HUES6 (cell line): ENCODE results near the gene CELSR1.

ENCODE experiments used
- H3K27ac ChIP-seq: 2 replicates; pipeline ENCODE4 v1.7.0; 2013; ENCODE audit warnings: low read depth, mild to moderate bottlenecking, low read length, inconsistent platforms
- H3K27me3 ChIP-seq: 2 replicates; pipeline ENCODE4 v1.6.1; 2013; ENCODE audit warnings: low read length; ENCODE audit not compliant: control insufficient read depth, insufficient read depth
- H3K36me3 ChIP-seq: 2 replicates; pipeline ENCODE4 v1.6.1; 2013; ENCODE audit warnings: low read length; ENCODE audit not compliant: control insufficient read depth, insufficient read depth
- H3K4me1 ChIP-seq: 2 replicates; pipeline ENCODE4 v1.6.1; 2013; ENCODE audit warnings: low read length; ENCODE audit not compliant: control insufficient read depth, insufficient read depth
- H3K4me3 ChIP-seq: 2 replicates; pipeline ENCODE4 v1.5.1; 2013; ENCODE audit warnings: low read depth, low read length
- H3K9ac ChIP-seq: one replicate; pipeline ENCODE4 v1.6.1; 2013; ENCODE audit warnings: mild to moderate bottlenecking, low read length
- H3K9me3 ChIP-seq: 2 replicates; pipeline ENCODE4 v1.6.1; 2013; ENCODE audit warnings: low read depth, low read length; ENCODE audit not compliant: control insufficient read depth, insufficient read depth

Gene CELSR1

DNA sequence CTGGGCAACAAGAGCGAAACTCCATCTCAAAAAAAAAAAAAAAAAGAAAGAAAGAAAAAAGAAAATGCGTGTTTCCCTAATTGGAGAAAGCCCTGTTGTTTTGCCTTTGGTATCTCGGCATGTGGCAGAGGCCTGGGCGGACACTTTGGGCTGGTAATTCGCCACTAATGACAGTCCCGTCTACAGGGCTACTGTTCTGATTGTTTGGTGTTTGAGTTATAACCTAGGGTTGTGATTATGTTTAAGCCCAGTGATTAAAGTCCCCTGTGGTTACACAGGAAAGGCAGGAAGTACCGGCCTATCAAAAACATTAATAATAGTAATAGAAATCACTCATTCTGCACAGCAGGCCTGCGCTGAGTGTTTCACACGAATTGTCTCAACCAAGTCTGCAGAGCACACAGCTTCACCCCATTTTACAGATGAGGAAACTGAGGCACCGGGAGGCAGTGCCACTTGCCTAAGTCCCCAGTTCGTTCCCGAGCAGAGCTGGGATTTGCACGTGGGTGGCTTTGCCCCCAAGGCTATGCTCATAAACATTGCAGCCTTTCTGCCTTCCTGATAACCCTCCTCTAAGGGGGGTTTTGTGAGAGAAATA is 43.6 kb upstream of the CELSR1 start:
- H3K27ac ChIP-seq = no peak overlapping the region
- no peak overlapping the region for H3K4me3 ChIP-seq
- no peaks in the 10 kb centered on the region for H3K9me3 ChIP-seq
- no peaks in the 10 kb centered on the region for H3K36me3 ChIP-seq
- H3K4me1 ChIP-seq = peaks cover 66% of the 10 kb centered on the region
- peaks cover 8% of the 10 kb centered on the region for H3K27me3 ChIP-seq
- no peak overlapping the region for H3K9ac ChIP-seq

DNA sequence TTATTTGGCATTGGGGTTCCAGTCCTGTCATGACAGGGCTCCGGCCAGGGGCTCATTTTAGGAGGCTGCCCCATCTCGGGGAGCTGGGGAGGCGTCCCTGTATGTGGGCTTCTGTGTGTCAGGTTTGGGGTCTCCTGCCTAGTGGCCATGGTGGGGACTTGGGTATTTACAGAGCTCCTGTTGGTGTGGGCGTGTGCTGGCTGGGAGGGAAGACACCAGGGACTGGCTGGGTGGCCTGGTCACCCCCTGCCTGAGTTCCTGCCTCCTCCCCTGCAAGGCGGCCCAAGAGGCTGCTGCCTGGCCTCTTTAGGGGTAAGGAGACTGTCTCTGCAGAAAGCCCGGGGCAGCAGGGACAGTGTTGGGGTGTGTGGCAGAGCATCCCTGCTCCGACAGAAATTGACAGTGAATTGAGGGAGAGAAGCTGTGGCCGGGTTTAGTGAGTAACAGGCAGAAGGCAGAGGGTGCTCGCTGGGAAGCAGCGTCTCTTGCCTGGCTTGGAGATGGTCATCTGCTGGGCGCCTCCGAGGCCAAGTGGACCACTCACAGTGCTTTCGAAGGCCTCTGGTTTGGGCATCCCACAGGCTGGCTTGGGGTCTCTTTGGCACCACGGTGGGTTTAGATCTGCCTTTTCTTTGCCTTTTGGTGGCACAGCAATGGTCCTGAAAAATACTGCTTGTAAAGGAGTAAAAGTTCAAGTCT is 42.5 kb upstream of the CELSR1 start:
- H3K4me1 ChIP-seq = peaks cover 68% of the 10 kb centered on the region
- no peak overlapping the region for H3K27ac ChIP-seq
- no peak overlapping the region for H3K4me3 ChIP-seq
- H3K9ac ChIP-seq = no peak overlapping the region
- H3K27me3 ChIP-seq = peaks cover 8% of the 10 kb centered on the region
- no peaks in the 10 kb centered on the region for H3K36me3 ChIP-seq
- H3K9me3 ChIP-seq = no peaks in the 10 kb centered on the region

DNA sequence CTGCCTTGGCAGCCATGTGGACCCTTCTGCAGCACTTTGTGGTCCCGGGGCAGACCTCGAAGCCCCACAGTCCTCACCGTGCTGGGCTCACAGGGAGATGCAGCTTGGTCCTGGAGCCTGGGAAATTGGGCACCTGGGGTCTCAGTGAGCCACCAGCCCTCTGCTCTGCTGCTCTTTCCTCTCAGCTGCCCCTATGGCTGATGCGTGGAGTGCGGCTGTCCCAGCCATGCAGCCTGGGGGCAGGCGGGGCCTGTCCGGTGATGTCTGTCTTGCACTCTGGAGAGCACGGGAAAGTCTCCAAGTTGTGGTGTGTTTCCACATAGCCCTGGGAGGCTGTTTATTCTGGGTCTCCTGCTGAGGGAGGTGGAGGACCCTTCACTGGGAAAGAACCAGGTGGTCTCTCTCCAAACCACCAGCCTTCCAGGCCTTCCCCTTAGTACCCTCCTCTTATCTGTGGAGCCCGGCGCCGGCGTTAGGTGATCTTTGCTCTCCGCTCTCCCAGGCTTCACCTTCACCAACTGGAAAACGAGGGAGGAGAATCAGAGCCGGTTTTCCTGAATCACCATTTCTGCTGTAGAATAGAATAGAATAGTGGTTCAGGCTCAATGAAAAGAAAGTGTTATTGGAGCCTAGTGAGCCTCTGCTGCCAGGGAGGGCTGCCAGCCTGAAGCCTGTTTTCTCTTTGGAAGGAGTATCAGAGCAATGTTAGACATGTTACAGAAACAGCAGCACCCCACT is 41.6 kb upstream of the CELSR1 start:
- Histone ChIP-seq H3K9ac (no peak overlapping the region), H3K4me3 (no peak overlapping the region), H3K9me3 (no peaks in the 10 kb centered on the region), H3K27me3 (peaks cover 8% of the 10 kb centered on the region), H3K4me1 (peaks cover 63% of the 10 kb centered on the region), H3K36me3 (no peaks in the 10 kb centered on the region), H3K27ac (no peak overlapping the region)

DNA sequence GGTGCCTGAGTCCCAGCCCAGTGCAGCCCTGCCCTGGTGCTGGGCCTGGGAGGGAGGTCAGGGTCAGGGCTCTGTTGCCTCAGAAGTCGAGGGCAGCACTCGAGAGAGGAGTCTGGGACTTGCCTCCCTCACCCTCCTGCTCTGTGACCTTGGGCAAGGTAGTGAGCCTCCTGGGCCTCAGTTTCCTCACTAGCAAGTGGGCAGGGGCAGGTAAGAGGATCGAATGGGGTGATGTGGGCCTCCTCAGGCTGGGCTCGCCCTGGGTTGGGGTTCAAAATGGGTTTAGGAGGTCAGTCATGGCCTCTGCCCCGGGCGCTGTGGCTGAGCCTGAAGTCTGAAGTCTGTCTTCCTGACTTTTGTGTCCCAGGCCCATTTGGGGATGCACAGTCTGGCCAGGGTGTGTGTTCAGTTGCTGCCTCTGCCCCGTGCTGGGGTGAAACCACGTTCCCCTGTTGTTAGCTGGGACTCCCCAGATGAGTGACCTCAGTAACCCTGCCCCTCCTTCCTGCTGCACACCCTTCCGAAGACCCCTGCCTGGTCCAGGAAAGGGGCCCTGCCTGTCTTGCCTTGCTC is 40.9 kb upstream of the CELSR1 start:
- H3K4me1 ChIP-seq = peaks cover 59% of the 10 kb centered on the region
- H3K27me3 ChIP-seq = peaks cover 8% of the 10 kb centered on the region
- H3K9ac ChIP-seq = peak overlapping the region; percentile 60
- no peak overlapping the region for H3K27ac ChIP-seq
- H3K36me3 ChIP-seq = no peaks in the 10 kb centered on the region
- peak overlapping the region; percentile 80 for H3K4me3 ChIP-seq
- no peaks in the 10 kb centered on the region for H3K9me3 ChIP-seq

DNA sequence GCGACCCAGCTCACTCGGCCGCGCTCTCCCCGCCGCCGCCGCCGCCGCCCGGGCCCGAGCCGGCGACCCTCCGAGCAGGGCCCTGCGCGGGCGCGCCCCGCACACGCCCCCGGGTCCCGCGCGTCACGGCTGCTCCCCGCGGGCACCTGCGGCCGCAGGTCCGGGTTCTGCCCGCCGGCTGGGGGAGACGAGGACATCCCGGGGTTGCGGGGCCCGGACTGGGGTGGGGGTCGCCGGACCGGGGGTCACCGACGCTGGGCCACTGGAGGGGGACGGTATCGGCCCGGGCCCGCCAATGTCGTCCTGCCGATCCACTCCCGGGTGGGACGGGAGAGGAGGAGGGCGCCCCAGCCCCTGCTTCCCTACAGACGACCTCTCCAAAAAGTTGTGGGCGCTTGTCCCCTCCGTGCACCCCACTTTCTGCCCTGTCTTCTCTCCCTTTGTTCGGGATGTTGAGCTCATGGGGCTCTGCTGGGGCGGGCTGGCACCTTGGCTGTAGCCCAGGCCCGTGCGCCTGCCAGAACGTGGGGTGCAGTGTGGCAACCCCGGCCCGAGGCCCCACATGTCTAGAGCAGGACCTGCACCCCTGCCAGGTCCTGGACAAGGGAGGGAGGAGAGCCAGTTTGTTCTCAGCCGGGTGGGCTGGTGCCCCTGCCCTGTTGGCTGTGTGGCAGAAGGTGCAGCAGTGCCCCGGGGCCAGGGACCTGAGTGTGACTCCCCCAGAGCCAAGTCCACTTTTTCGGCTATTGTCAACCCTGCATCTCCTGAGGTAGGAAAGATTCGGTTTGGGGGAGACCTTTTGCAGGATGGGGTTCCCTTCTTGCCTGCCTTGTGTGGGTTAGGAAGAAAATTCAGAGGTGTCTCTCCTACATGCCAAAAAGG is 40.2 kb upstream of the CELSR1 start:
- Histone ChIP-seq H3K36me3 (no peaks in the 10 kb centered on the region), H3K9me3 (no peaks in the 10 kb centered on the region), H3K27me3 (peaks cover 8% of the 10 kb centered on the region), H3K9ac (peak overlapping the region; percentile 60), H3K4me3 (peak overlapping the region; percentile 80), H3K4me1 (peaks cover 59% of the 10 kb centered on the region), H3K27ac (no peak overlapping the region)

DNA sequence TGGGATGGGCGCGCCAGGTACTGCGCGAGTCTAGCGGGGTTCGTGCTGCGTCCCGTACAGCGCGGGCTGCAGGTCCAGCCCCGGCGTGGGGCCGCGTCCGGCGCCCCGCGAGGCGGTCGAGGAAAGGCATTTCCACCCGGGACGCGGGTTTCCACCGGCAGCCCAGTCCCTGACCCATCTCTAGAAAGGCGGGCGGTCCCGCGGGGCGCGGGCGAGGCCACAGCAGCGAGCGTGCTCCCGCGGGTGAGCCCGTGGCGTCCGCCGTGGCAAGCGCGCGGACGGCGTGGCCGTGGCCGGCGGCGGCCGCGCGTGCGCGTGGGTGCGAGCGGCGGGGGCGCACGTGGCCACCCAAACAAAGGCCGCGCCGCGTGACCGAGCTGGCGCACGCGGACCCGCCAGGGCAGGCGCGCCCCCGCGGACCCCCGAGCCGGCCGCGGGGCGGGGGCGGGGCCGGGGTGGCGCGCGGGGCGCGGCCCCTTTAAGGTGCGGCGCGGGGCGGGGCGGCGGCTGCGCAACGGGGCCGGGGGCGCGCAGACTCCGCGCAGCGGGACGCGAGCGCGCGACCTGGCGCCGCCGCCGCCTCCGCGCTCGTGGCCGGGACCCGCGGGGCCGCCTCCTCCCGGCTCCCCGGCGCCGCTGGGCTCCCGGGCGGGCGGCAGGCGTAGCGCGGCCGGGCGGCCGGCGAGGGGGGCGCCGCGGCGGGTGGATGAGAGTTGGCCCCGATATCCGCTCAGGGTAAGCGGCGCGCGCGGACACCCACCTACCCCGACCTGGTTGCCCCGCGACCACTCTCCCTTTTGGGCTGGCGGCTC is 39.3 kb upstream of the CELSR1 start:
- Histone ChIP-seq H3K4me1 (peaks cover 52% of the 10 kb centered on the region), H3K9ac (peak overlapping the region; percentile 39)

DNA sequence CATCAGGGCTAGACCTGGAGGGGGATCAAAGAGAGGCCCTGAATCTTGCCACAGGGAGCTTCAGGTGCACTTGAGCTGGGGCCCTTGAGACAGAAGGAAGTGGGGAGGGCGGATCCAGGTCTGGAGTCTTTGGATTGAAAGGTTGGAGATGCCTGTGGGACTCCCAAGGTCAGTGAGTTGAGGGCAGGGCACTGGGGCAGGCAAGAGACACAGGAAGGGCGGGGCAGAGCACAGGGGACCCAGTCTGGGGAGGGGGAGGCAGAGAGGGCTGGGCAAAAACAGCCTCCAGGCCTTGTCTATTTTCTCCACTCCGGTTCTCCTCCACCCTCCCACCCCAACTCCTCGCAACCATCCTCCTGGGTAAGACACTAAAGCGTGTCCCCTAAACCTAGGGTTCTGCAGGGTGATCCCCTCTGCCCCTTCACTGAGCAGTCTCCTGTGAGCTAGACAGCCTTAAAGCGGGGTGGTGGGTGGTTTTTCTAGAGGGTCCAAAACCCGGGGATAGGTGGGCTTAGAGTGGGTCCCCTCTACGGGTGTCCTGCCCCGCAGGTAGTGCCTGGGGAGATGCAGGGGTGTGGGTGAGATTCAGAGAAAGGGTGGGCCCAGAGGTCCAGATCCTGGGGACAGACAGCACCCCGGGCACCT is 38.6 kb upstream of the CELSR1 start:
- Histone ChIP-seq H3K9ac (peak overlapping the region; percentile 27), H3K9me3 (peaks cover 10% of the 10 kb centered on the region), H3K36me3 (no peaks in the 10 kb centered on the region), H3K4me3 (peak overlapping the region; percentile 59), H3K27ac (no peak overlapping the region), H3K27me3 (peaks cover 8% of the 10 kb centered on the region), H3K4me1 (peaks cover 45% of the 10 kb centered on the region)

More for the DNA sequence above, 39.3 kb upstream of the CELSR1 start:
- Histone ChIP-seq H3K9me3 (peaks cover 5% of the 10 kb centered on the region), H3K27me3 (peaks cover 8% of the 10 kb centered on the region), H3K36me3 (no peaks in the 10 kb centered on the region), H3K4me3 (peak overlapping the region; percentile 80), H3K27ac (no peak overlapping the region)

DNA sequence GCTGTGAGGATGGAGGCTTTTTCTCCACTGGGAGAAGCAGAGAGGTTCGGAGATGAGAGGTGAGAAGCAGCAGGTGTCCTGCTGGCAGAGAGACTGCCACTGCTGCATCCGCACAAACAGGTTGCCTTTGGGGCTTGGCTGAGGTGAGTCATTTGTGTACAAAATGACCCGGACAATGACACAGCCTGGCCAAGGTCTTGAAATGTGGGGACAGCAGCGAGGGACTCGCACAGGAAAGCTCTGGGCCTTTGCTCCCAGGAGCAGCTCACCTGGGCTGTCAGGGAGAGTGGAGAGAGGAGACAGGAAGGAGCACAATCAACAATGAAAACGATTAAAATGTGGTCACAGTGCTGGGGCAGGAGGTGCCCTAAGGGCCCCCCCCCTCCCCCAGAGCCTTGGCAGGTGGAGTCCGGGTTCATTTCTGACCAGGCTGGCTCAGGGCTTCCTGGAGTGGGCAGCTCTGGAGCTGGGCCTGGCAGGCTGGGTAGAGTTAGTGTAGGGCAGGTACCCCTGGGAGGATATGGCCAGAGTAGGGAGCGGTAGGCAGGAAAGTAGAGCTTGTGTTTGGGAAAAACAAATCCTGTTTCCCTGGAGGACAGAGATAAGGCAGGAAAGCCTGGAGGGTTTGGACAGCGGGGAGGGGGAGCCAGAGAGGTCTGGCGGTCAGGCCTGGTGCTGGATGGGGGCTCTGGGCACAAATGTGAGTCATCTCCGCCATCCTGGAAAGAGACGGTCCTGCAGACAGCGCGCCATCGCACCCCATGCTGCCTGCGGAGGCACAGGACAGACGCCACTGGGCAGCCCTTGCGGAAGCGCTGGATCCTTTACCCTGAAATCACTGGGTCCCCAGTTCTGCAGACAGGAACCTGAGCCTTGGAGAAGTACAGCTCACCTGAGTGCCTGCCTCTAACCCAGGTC is 37.8 kb upstream of the CELSR1 start:
- Histone ChIP-seq H3K9me3 (peaks cover 10% of the 10 kb centered on the region), H3K27me3 (peaks cover 8% of the 10 kb centered on the region), H3K27ac (no peak overlapping the region; the same call in 1 of the 2 replicates), H3K9ac (peak overlapping the region; percentile 40), H3K4me1 (peaks cover 43% of the 10 kb centered on the region), H3K36me3 (no peaks in the 10 kb centered on the region), H3K4me3 (peak overlapping the region; percentile 59; the same call in 1 of the 2 replicates)

DNA sequence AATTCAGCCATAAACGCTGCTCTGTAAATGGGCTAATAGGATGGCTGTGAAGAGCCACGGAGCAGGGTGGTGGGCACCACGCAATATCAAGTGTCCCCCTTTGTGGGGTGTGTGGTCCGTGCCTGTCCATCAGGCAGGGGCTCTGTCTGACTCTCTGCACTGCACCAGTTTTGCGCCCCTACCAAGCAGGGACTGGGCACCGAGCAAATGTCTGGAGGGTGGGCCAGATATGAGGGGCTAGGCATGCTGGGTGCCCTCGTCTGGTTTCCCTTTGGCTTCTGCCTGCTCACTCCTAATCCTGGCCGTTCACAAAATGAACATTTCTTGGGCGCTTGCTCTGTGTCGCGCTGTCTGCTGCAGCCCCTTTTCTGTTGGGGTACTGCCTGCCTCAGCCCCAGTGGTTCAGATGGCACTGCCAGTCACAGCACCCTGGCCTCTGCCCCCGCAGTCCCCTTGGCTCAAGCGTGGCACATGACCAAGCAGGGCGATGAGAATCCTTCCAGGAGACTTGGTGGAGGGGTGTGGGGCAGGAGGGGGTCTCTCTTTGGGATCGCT is 37.1 kb upstream of the CELSR1 start:
- Histone ChIP-seq H3K27ac (no peak overlapping the region), H3K4me3 (no peak overlapping the region), H3K27me3 (peaks cover 8% of the 10 kb centered on the region), H3K36me3 (no peaks in the 10 kb centered on the region), H3K9me3 (peaks cover 10% of the 10 kb centered on the region), H3K4me1 (peaks cover 38% of the 10 kb centered on the region), H3K9ac (no peak overlapping the region)
